Measurements from ENCODE around the gene COMT.
A peak's percentile ranks its signal among the peaks of the same experiment; 100 is the strongest.

Gene COMT

DNA sequence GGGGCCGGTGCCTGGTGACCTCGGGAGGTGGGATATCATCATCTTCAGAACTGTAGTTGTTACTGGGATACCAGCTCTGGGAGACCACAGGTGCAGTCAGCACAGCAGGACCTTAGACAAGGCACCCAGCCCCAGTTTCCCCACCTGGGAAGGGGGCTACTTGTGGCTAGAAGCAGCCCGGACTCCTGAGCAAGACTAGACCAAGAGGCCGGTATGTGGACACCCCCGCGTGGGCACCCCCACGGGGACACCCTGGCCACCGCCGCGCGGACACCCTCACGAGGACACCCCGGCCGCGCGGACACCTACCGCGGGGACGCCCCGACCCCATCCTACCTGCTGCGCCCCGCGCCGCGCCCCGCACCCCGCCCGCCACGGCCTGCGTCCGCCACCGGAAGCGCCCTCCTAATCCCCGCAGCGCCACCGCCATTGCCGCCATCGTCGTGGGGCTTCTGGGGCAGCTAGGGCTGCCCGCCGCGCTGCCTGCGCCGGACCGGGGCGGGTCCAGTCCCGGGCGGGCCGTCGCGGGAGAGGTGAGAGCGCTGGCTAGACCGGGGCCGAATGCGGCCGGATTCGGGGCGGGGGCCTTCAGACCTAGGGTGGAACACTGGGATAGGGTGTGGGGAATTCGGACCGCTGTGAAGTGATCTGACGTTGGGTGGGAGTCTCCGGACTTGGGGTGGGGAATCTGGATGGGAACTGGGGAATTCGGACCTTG, at the start of gene COMT, which contains the start of gene TXNRD2:
TSS of gene COMT (plus strand) at position 408 of the 718 bp plus-strand sequence. CDS start 20,755 bp downstream, outside the sequence.
TSS of gene TXNRD2 (minus strand) at position 454 of the 718 bp plus-strand sequence. CDS start at position 439, 15 bp downstream.
- no peak for TF ChIP-seq ZNF274 (IDR thresholded peaks at IDR 0.05; ENCODE audit: low read depth, low read length)
- H3K4me3 ChIP-seq (ENCODE audit: low read length), result peak within 1 kb of the TSS; percentile 88

DNA sequence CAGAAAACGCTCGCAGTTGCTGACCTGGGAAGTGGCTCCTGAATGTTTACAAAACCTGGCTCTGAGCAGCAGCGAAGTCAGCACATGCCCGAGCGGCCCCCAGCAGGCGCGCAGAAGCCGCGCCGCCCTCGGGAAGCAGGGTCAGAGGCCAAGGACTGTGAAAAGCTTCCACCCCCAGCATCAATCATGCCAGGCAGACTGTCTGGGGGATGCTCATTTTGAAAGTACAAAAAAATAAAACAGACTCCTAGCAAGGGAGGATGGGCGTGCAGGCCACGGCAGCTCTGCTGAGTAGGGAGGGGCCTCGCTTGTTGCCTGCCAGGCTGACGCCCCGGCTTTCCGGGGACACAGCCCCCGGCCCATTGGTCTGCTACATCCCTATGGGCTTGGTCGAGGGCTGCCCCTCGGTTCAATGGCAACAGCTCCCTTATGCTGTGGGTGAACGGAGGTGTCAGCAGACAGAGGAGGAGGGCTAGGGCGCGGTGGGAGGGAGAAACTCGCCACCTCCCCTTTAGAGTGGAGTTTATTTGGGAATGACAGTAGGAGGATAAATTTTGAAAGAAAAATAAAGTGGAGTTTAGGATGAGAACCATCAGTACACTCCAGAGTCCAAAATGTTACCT, 49.2 kb upstream of the COMT start:
- TF ChIP-seq ZNF274 (IDR thresholded peaks at IDR 0.05; ENCODE audit: low read depth, low read length), result no peak
- H3K4me3 ChIP-seq (ENCODE audit: low read length), result no peak overlapping the region

DNA sequence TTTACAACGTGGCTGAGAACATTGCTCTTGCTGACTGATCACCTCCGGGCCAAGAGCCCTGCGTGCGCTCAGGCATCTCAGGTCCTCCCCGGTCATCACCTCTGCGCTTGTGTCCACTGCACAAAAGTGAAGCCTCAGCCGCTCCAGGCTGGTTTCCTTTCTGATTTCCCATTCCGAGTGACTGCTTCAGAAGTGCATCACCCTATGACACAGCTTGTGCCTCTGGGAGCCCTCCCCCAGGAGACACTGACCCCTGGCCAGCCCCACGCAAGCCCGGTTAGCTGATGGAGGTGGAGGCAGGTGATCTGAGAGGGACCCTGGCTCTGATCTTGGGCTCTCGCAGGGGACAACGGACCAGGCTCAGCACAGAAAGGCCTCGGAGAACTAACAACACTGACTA, 48.6 kb upstream of the COMT start:
- TF ChIP-seq ZNF274 (IDR thresholded peaks at IDR 0.05; ENCODE audit: low read depth, low read length), result no peak
- no peak overlapping the region for H3K4me3 ChIP-seq (ENCODE audit: low read length)

DNA sequence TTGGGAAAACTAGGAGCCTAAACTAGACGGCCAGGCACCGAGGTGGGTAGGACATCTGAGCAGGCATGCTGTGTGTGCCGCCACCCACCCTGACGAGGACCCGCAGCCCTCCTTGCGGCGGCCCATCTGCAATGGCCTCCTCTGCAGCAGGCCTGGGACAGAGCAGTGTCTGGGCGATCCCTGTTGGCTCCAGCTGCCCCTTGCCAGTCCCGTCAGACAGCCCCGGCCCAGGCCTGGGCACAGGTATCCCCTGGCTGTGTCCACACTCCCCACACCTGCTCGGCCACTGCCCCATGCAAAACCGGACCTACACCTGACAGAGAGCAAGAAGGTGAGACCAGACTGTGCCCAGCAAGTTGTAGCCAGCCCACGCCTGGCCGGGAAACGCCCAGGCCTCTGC, 48.2 kb upstream of the COMT start:
- no peak overlapping the region for H3K4me3 ChIP-seq (ENCODE audit: low read length)
- no peak for TF ChIP-seq ZNF274 (IDR thresholded peaks at IDR 0.05; ENCODE audit: low read depth, low read length)

DNA sequence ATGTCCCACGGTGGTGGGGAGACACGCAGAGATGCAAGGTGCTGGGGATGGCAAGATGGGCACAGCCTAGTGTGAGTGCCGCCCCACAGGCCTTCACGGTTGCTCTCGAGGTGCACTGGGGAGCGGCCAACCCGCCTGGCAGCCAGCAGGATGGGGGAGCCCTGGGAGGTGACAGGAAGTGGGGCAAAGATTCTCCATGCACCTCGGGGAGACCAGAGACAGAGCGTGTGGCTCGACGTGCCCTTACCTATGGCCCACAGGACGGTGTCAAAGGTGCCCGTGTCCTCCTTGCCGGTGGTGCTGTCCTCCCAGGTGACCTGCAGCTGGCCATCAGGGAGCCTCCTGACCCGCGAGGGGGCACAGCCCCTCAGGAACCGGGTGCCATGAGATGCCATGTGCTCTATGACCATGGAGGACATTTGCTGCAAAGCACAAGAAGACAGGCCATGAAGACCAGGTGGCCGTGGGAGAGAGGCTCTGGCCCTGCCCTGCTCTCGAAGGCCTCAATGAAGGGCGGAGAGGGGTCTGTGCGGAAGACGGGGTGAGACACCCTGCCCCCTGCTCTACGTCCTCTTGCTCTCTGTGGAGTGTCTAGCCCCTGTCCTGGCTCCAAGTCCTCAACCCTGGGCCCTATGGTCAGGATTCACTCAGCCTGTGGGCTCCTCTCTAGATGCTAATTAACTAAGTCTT, 46.3 kb upstream of the COMT start:
- TF ChIP-seq ZNF274 (IDR thresholded peaks at IDR 0.05; ENCODE audit: low read depth, low read length), result no peak
- no peak overlapping the region for H3K4me3 ChIP-seq (ENCODE audit: low read length)

DNA sequence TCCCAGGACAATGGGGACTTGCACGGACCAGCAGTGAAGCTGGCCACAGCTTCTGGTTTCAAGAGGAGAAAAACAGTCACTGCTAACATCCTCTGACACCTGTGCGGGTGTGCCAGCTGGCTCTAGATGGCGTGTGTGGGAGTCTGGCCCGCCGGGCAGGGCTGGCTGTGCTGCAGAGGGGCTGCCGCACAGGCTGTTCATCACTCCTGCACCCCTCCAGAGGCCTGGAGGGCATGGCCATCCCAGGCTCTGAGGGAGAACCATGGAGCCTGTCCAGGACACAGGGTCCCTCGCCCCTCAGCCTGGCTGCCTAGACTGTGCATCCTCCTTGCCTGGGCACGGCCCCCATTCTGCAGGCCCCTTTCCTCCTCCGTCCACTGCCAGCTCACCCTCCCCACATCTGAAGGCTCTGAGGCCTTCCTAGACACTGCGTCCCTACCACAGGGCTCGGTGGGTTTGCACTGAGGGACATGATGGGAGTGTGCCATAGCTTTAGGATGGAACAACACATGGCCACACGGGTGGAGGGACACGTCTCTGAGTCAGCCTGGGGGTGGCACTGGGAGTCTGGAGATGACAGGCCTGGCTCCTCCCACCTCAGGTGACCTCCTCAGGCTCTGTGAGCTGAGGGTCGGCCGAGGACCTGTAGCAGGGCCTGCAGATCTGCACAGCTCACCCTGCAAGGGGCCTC, 44.8 kb upstream of the COMT start:
- TF ChIP-seq ZNF274 (IDR thresholded peaks at IDR 0.05; ENCODE audit: low read depth, low read length), result no peak
- H3K4me3 ChIP-seq (ENCODE audit: low read length), result no peak overlapping the region

DNA sequence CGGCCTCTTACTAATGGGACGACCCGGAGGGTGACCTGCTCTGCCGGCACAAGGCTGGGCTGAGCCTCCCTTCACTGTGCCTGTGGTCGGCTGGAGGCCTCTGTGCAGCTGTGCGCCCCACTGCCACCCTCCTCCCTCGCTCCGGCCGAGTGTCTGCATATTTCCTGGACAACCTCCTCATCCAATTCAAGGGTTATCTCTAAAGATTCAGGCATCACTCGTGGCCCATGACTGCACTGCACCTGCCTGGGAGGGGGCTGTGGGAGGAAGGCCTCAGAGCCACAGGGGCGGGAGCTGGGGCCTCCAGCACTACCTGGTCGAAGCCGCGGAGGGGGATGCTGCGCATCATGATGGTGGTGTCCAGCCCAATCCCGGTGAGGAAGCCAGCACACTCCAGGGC, 43.8 kb upstream of the COMT start:
- H3K4me3 ChIP-seq (ENCODE audit: low read length), result no peak overlapping the region
- TF ChIP-seq ZNF274 (IDR thresholded peaks at IDR 0.05; ENCODE audit: low read depth, low read length), result no peak

DNA sequence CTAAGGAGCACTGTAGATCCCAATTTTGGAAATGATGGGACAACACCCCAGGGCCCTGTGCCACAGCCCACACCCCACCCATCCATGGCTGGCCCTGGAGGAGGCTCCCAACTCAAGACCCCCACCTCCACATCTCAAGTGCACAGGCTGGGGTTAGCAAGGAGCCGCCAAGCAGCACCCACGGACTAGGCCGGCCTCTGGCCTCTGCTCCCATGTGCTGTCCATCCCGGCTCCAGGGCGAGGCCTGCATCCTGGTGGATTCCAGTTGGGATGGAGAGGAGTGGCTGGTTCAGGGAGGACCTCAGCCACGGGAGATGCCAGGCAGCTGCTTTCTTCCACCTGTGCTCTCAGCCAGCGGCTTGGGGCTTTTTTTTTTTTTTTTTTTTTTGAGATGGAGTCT, 43.4 kb upstream of the COMT start:
- TF ChIP-seq ZNF274 (IDR thresholded peaks at IDR 0.05; ENCODE audit: low read depth, low read length), result no peak
- no peak overlapping the region for H3K4me3 ChIP-seq (ENCODE audit: low read length)

DNA sequence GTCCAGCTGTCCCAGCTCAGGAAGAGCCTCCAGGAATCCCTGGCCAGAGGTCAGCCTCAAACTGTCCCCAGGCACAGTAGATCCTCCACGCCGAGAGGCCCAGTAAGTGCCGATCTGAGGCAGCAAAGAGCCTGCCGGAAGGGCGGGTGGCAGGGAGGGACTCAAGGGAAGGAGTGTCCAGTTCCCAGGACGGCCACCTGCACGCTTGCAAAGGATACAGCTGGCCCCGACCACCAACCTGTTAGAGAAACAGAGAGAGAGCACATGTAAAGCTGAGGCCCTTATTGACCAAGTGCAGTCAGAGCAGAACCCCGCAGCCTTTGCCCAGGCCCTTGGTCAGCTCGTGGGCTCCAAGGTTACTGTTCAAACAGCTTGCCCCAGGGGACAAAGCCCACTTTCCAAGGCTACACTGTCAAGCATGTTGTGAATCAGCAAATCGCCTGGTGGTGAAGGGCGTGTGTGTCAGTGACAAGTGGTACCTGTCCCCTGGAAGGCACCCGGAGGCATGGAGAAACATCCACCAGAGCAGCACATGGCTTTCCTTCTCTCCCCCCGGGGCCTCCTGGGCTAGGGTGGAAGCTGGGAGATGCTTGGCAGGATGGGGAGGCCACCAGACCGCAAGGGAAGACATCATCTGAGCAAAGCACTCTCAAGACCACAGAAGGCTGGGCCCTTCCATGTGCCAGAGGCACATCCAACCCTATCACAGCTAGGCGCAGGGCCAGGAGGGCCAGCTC, 42.6 kb upstream of the COMT start:
- no peak for TF ChIP-seq ZNF274 (IDR thresholded peaks at IDR 0.05; ENCODE audit: low read depth, low read length)
- no peak overlapping the region for H3K4me3 ChIP-seq (ENCODE audit: low read length)

DNA sequence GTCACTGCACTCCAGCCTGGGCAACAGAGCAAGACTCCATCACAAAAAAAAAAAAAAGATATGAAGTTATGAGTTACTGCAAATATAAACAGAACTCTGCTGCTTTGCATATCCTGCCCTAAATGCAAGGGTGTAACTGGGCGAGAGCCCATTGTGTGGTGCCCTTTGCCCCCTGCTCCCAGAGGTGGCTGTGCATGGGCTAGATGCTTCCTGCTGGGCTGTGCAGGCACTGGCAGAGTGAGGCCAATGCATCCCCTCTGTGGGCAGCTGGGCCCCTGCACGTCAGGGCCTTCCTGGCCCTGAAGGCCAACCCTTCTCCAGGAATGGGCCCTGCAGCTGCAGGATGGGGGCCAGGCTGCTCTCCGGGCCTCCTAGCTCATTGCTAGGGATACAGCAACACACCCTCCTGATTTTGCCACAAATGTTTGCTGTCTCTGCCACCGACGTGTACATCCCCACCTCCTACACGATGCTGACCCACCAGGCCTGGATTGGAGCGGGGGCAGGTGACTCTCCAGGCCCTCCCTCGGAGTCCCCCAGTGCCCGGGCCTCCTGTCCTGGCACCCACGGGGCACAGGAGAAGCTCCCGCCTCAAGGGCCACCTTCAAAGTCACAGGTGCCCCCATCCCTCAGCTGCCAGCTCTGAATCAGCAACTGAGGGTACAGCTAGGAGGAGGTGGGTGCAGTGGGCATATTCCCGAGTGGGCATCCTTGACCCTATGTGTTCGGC, 40.7 kb upstream of the COMT start:
- no peak for TF ChIP-seq ZNF274 (IDR thresholded peaks at IDR 0.05; ENCODE audit: low read depth, low read length)
- H3K4me3 ChIP-seq (ENCODE audit: low read length), result no peak overlapping the region

DNA sequence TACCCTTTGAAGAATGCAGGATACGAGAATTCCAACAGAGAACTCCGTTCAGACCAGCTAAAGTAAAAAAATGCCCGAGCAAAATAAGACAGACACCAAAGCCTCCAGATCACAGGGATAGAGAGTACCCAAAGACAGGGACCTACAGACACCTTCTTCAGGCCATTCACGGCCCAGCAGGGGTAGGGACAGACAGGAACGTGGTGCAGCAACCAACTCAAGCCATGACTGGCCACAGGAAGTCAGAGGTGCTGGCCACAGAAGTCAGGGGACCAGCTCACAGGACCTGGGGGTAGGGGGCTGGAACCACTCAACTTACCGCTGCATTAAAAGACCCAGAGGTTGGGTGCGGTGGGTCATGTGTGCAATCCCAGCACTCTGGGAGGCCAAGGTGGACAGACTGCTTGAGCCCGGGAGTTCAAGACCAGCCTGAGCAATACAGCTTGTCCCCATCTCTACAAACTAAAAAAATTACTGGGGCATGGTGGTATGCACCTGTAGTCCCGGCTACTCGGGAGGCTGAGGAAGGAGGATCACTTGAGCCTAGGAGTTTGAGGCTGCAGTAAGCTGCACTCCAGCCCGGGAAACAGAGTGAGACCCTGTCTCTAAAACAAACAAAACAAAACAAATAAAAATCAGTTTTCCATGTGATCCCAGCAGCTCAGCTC, 39.9 kb upstream of the COMT start:
- TF ChIP-seq ZNF274 (IDR thresholded peaks at IDR 0.05; ENCODE audit: low read depth, low read length), result no peak
- no peak overlapping the region for H3K4me3 ChIP-seq (ENCODE audit: low read length)

DNA sequence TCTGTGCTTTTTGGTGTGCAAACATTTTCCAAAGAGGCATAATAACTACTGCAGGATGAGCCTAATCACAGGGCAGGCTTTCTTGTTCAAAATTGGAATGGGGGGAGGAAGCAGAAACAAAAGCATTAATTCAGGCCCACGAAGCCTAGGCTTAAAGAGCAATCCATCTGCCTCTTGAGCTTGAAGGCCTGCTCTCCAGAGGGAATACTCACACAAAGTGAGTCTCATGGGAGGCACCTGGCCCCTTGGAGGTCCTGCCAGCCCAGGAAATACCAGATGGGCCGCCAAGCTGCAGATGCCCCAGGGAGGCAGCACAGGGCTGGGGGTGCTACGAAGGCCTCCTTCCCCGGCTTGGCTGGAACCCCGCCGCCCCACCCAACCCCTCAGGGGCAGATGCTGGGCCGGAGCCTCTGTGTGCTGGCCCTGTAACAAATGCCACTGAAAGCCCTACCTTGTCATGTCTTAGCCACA, 39.3 kb upstream of the COMT start:
- no peak overlapping the region for H3K4me3 ChIP-seq (ENCODE audit: low read length)
- no peak for TF ChIP-seq ZNF274 (IDR thresholded peaks at IDR 0.05; ENCODE audit: low read depth, low read length)
